Uterus (tissue), 4 donors: ENCODE results near the gene PIN4. TPM values are rescaled to one million over a fixed set of nuclear protein-coding genes. Genes with fewer than 3 reads are reported as not detected.

ENCODE experiments used
- DNase-seq, 2 donors: peaks; one replicate each; pipeline ENCODE4 v3.0.0-alpha.2; 2019 to 2020
- H3K27ac ChIP-seq, 2 donors: fragments of 200-600 bp; sonication (generic); 1 replicate in 1 of 2; 2 replicates in 1 of 2; pipeline ENCODE4 v1.5.1; 2016 to 2018
- H3K27me3 ChIP-seq, 2 donors: fragments of 200-600 bp; sonication (generic); one replicate each; pipeline ENCODE4 v1.5.1; 2018 to 2019; ENCODE audit warnings: control low read depth in 1 of 2
- H3K36me3 ChIP-seq, 2 donors: fragments of 200-600 bp; sonication (generic); one replicate each; pipeline ENCODE4 v1.5.1; 2019; ENCODE audit warnings: control low read depth in 1 of 2
- H3K4me1 ChIP-seq, 2 donors: fragments of 200-600 bp; sonication (generic); one replicate each; pipeline ENCODE4 v1.5.1; 2018 to 2019; ENCODE audit warnings: control low read depth in 1 of 2
- H3K4me3 ChIP-seq, 2 donors: fragments of 200-600 bp; sonication (generic); 1 replicate in 1 of 2; 2 replicates in 1 of 2; pipeline ENCODE4 v1.5.1; 2018 to 2019; ENCODE audit warnings: mild to moderate bottlenecking in 1 of 2
- H3K9me3 ChIP-seq, 2 donors: fragments of 200-600 bp; sonication (generic); one replicate each; pipeline ENCODE4 v1.5.1; 2019; ENCODE audit warnings: control low read depth in 1 of 2
- POLR2A ChIP-seq, 2 donors: fragments of 450-650 bp; IDR thresholded peaks; one replicate each; pipeline ENCODE4 v1.6.1; 2016; ENCODE audit warnings: antibody characterized with exemption in 2 of 2, mild to moderate bottlenecking in 1 of 2, moderate library complexity in 1 of 2
- intact Hi-C: fragments of 100-400 bp; cut with DNase I; formaldehyde crosslinking; loops from one replicate; pipeline ENCODE4 v1.15.1; 2023; ENCODE audit warnings: low total_unique reads
- total RNA-seq, 4 donors: library from RNA; depleted of rRNA in 3 of 4; stranded (reverse); fragments of >200 nt in 3 of 4; gene quantifications; one replicate each; pipeline versions ENCODE4 v1.1.0 to v1.2.4, GENCODE V29; 2014 to 2023
- TF ChIP-seq, protein P1 (sequence below), 4 experiments: fragments of 200-600 bp in 2 of 4; fragments of 450-650 bp in 2 of 4; sonication (generic) in 2 of 4; IDR thresholded peaks; one replicate each; pipeline ENCODE4 v1.5.1; 2016 to 2019; ENCODE audit warnings: antibody characterized with exemption in 4 of 4, mild to moderate bottlenecking in 2 of 4, moderate library complexity in 1 of 4
- donor health status: DM: yes; HTN: yes; CAD: no.

Gene PIN4
- 10 to 100 TPM in 1 of 4 donors, 1 to 10 TPM in 2, not detected in 1; 1.3 to 15.0 (median 8.2) TPM for total RNA-seq

- H3K27me3 ChIP-seq, result no peaks in the 10 kb centered on the region
- TF ChIP-seq POLR2A (IDR thresholded peaks at IDR 0.05), result peak; percentile 39 to 47
- TF ChIP-seq, protein P1, sequence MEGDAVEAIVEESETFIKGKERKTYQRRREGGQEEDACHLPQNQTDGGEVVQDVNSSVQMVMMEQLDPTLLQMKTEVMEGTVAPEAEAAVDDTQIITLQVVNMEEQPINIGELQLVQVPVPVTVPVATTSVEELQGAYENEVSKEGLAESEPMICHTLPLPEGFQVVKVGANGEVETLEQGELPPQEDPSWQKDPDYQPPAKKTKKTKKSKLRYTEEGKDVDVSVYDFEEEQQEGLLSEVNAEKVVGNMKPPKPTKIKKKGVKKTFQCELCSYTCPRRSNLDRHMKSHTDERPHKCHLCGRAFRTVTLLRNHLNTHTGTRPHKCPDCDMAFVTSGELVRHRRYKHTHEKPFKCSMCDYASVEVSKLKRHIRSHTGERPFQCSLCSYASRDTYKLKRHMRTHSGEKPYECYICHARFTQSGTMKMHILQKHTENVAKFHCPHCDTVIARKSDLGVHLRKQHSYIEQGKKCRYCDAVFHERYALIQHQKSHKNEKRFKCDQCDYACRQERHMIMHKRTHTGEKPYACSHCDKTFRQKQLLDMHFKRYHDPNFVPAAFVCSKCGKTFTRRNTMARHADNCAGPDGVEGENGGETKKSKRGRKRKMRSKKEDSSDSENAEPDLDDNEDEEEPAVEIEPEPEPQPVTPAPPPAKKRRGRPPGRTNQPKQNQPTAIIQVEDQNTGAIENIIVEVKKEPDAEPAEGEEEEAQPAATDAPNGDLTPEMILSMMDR (IDR thresholded peaks at IDR 0.05), result no peak
- H3K36me3 ChIP-seq, result no peaks in the 10 kb centered on the region
- H3K9me3 ChIP-seq, result no peaks in the 10 kb centered on the region
- DNase-seq, result peak; percentile 92 to 94
- H3K4me3 ChIP-seq, result peak within 1 kb of the TSS; percentile 48 to 58
- intact Hi-C loops, result no loop called here
- H3K4me1 ChIP-seq, result no peaks in the 10 kb centered on the region
- H3K27ac ChIP-seq, result peak within 1 kb of the TSS; percentile 70 to 79
Measured at GRCh38 chrX:72181178-72182125, at the start of gene PIN4. Gene PIN4 (plus strand): TSS chrX:72181757. CDS start chrX:72181786, 29 bp downstream.

GRCh38 chrX:72132456-72132855 is 49.1 kb upstream of the PIN4 start:
- DNase-seq, result no peak
- TF ChIP-seq, protein P1 (IDR thresholded peaks at IDR 0.05), result no peak
- no peak for TF ChIP-seq POLR2A (IDR thresholded peaks at IDR 0.05)
- peak overlapping the region in 1 of 2 donors; percentile 39 for H3K4me3 ChIP-seq
- no peaks in the 10 kb centered on the region for H3K27me3 ChIP-seq
- no peaks in the 10 kb centered on the region for H3K36me3 ChIP-seq
- no peaks in the 10 kb centered on the region for H3K9me3 ChIP-seq
- H3K4me1 ChIP-seq, result no peaks in the 10 kb centered on the region
- H3K27ac ChIP-seq, result peak overlapping the region; percentile 78 to 79
- intact Hi-C loops, result no loop called here

GRCh38 chrX:72133851-72134546 is 47.6 kb upstream of the PIN4 start:
- no peak for DNase-seq
- TF ChIP-seq, protein P1 (IDR thresholded peaks at IDR 0.05), result no peak
- Histone ChIP-seq H3K27ac (no peak overlapping the region), H3K4me3 (no peak overlapping the region), H3K27me3 (no peaks in the 10 kb centered on the region), H3K36me3 (no peaks in the 10 kb centered on the region), H3K9me3 (no peaks in the 10 kb centered on the region), H3K4me1 (no peaks in the 10 kb centered on the region)
- intact Hi-C loops, result no loop called here

DNA sequence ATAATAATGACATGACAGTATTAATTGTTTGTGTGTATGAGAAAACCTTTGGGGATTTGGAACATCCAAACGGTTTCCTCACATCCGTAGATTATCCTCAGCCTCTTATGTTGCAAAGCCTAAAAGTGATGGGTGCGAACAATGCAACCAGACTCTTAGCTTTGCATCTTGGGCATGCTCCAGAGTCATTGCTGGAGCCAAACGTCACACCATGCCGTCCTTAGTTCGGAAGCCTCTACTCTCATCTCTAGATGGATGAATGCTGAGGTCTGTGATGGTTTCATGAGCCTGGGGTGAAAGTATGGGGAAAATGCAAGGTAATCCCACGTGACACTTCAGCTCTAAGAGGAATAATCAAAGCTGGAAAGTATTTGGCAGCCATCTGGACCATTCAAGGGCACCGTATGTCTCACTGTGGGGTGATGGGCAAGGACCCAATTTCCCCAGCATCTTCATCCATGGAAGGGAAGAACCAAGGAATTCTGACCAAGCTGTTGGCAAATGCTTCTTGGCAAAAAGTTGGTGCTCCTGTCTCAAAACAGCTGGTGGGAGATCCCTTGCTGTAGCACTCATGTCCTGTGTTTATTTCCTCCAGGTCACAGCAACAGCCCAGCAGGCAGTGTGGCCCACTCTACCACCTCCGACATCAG is 43.6 kb upstream of the PIN4 start:
- Histone ChIP-seq H3K4me1 (no peaks in the 10 kb centered on the region), H3K27ac (no peak overlapping the region), H3K27me3 (no peaks in the 10 kb centered on the region), H3K36me3 (no peaks in the 10 kb centered on the region), H3K9me3 (no peaks in the 10 kb centered on the region), H3K4me3 (no peak overlapping the region)
- intact Hi-C loops, result no loop called here
- TF ChIP-seq, protein P1 (IDR thresholded peaks at IDR 0.05), result no peak
- TF ChIP-seq POLR2A (IDR thresholded peaks at IDR 0.05), result no peak
- no peak for DNase-seq
